DOHH2 (cell line): ENCODE measurements around the gene GHR.

ENCODE experiments used
- H3F3A ChIP-seq: fragments of 200-600 bp; sonication (generic), shearing (Covaris generic); 2 replicates; pipeline ENCODE4 v1.6.0; 2016; ENCODE audit warnings: antibody characterized with exemption, mild to moderate bottlenecking; ENCODE audit not compliant: control insufficient read depth, insufficient read depth
- H3K27ac ChIP-seq: fragments of 200-600 bp; sonication (generic); 2 replicates; pipeline ENCODE4 v1.5.1; 2014; ENCODE audit warnings: low read depth, mild to moderate bottlenecking, low read length, moderate library complexity
- H3K27me3 ChIP-seq: fragments of 200-600 bp; sonication (generic); 2 replicates; pipeline ENCODE4 v1.6.1; 2014; ENCODE audit warnings: mild to moderate bottlenecking, low read length, mixed read lengths; ENCODE audit not compliant: control insufficient read depth
- H3K36me3 ChIP-seq: fragments of 200-600 bp; sonication (generic); 2 replicates; pipeline ENCODE4 v1.6.1; 2014; ENCODE audit warnings: mild to moderate bottlenecking, low read length, moderate library complexity, mixed read lengths; ENCODE audit not compliant: control insufficient read depth
- H3K4me1 ChIP-seq: fragments of 200-600 bp; sonication (generic); 2 replicates; pipeline ENCODE4 v1.6.1; 2014; ENCODE audit warnings: mild to moderate bottlenecking, low read length, mixed read lengths; ENCODE audit not compliant: control insufficient read depth
- H3K4me2 ChIP-seq: fragments of 200-600 bp; sonication (generic); 2 replicates; pipeline ENCODE4 v1.6.0; 2014; ENCODE audit warnings: mild to moderate bottlenecking, low read length, moderate library complexity
- H3K4me3 ChIP-seq: fragments of 200-600 bp; sonication (generic); 2 replicates; pipeline ENCODE4 v1.5.1; 2014; ENCODE audit warnings: mild to moderate bottlenecking, low read length, mixed read lengths
- H3K79me2 ChIP-seq: fragments of 200-600 bp; sonication (generic); 2 replicates; pipeline ENCODE4 v1.6.1; 2014; ENCODE audit warnings: mild to moderate bottlenecking, low read length, mixed read lengths; ENCODE audit not compliant: control insufficient read depth
- H3K9me2 ChIP-seq: fragments of 200-600 bp; sonication (generic); replicated peaks from 2 replicates; pipeline ENCODE4 v1.6.1; 2014; ENCODE audit warnings: mild to moderate bottlenecking, low read length, mixed read lengths; ENCODE audit not compliant: control insufficient read depth
- H3K9me3 ChIP-seq: fragments of 200-600 bp; sonication (generic); 2 replicates; pipeline ENCODE4 v1.6.1; 2014; ENCODE audit warnings: antibody characterized with exemption, low read length, mixed read lengths; ENCODE audit not compliant: control insufficient read depth, insufficient read depth
- H4K20me1 ChIP-seq: fragments of 200-600 bp; sonication (generic); 2 replicates; pipeline ENCODE4 v1.6.0; 2014; ENCODE audit warnings: low read depth, mild to moderate bottlenecking, antibody characterized with exemption, low read length, moderate library complexity; ENCODE audit not compliant: control insufficient read depth, insufficient read depth
- EZH2phosphoT487 ChIP-seq: fragments of 200-600 bp; sonication (generic); IDR thresholded peaks from 2 replicates; pipeline ENCODE4 v1.6.1; 2017; ENCODE audit warnings: borderline replicate concordance, mild to moderate bottlenecking, antibody characterized with exemption, low read length, moderate library complexity, mixed read lengths
- TF ChIP-seq, protein P1 (sequence below): fragments of 200-600 bp; sonication (generic); IDR thresholded peaks from one replicate; pipeline ENCODE4 v1.5.1; 2014; ENCODE audit warnings: antibody characterized with exemption, mild to moderate bottlenecking, low read depth, low read length; ENCODE audit not compliant: poor library complexity, severe bottlenecking

GHR gene

GRCh38 chr5:42581845-42582244 is 158.6 kb downstream of the GHR start:
- Histone ChIP-seq H3F3A (no peaks in the 10 kb centered on the region), H3K36me3 (no peaks in the 10 kb centered on the region), H3K4me1 (no peaks in the 10 kb centered on the region), H3K79me2 (no peaks in the 10 kb centered on the region), H3K4me3 (no peak overlapping the region), H4K20me1 (no peaks in the 10 kb centered on the region), H3K9me3 (no peaks in the 10 kb centered on the region), H3K27me3 (peaks cover 12% of the 10 kb centered on the region), H3K27ac (no peak overlapping the region), H3K9me2 (no peaks in the 10 kb centered on the region), H3K4me2 (no peak overlapping the region)
- TF ChIP-seq, protein P1, sequence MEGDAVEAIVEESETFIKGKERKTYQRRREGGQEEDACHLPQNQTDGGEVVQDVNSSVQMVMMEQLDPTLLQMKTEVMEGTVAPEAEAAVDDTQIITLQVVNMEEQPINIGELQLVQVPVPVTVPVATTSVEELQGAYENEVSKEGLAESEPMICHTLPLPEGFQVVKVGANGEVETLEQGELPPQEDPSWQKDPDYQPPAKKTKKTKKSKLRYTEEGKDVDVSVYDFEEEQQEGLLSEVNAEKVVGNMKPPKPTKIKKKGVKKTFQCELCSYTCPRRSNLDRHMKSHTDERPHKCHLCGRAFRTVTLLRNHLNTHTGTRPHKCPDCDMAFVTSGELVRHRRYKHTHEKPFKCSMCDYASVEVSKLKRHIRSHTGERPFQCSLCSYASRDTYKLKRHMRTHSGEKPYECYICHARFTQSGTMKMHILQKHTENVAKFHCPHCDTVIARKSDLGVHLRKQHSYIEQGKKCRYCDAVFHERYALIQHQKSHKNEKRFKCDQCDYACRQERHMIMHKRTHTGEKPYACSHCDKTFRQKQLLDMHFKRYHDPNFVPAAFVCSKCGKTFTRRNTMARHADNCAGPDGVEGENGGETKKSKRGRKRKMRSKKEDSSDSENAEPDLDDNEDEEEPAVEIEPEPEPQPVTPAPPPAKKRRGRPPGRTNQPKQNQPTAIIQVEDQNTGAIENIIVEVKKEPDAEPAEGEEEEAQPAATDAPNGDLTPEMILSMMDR = no peak
- no peak for TF ChIP-seq EZH2phosphoT487

DNA sequence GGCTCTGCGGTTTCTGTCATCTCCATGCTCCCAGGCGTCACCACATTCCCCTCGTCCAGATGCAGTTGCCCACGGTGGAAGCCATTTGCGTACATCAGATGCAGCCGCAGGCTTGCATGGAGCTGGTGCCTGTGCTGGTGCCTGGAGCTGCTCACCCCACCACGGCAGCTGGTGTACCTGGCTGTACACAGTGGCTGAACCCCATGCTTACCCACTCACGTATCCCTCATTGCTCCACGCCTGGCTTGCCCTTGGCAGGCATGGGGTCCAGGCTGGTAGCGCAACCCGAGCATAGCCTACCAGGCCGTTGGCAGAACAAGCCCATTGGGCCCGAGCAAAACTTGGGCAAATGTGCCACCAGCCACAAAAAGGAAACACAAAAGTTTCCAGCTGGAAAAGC is 159.5 kb downstream of the GHR start:
- no peak for TF ChIP-seq EZH2phosphoT487
- TF ChIP-seq, protein P1 = no peak
- Histone ChIP-seq H3K36me3 (no peaks in the 10 kb centered on the region), H3K9me3 (no peaks in the 10 kb centered on the region), H3F3A (no peaks in the 10 kb centered on the region), H3K27ac (no peak overlapping the region), H3K9me2 (no peaks in the 10 kb centered on the region), H4K20me1 (no peaks in the 10 kb centered on the region), H3K4me1 (no peaks in the 10 kb centered on the region), H3K27me3 (peaks cover 7% of the 10 kb centered on the region), H3K4me2 (no peak overlapping the region), H3K4me3 (no peak overlapping the region), H3K79me2 (no peaks in the 10 kb centered on the region)

- H3K4me2 ChIP-seq = no peak overlapping the region
- no peaks in the 10 kb centered on the region for H3K9me3 ChIP-seq
- H4K20me1 ChIP-seq = no peaks in the 10 kb centered on the region
- no peaks in the 10 kb centered on the region for H3F3A ChIP-seq
- H3K27me3 ChIP-seq = peaks cover 7% of the 10 kb centered on the region
- H3K9me2 ChIP-seq = no peaks in the 10 kb centered on the region
- no peaks in the 10 kb centered on the region for H3K79me2 ChIP-seq
- no peaks in the 10 kb centered on the region for H3K36me3 ChIP-seq
- H3K4me3 ChIP-seq = no peak overlapping the region
- H3K4me1 ChIP-seq = no peaks in the 10 kb centered on the region
- no peak for TF ChIP-seq EZH2phosphoT487
- TF ChIP-seq, protein P1 = peak; percentile 89
- no peak overlapping the region for H3K27ac ChIP-seq
These were observed 160.1 kb downstream of the GHR start for GRCh38 chr5:42583322-42583721.

GRCh38 chr5:42586625-42587024 is 163.4 kb downstream of the GHR start:
- Histone ChIP-seq H4K20me1 (no peaks in the 10 kb centered on the region), H3K36me3 (no peaks in the 10 kb centered on the region), H3K79me2 (no peaks in the 10 kb centered on the region), H3K4me2 (no peak overlapping the region), H3K9me3 (no peaks in the 10 kb centered on the region), H3F3A (no peaks in the 10 kb centered on the region), H3K27ac (no peak overlapping the region), H3K4me1 (no peaks in the 10 kb centered on the region), H3K4me3 (no peak overlapping the region), H3K9me2 (no peaks in the 10 kb centered on the region), H3K27me3 (peaks cover 13% of the 10 kb centered on the region)
- no peak for TF ChIP-seq EZH2phosphoT487
- TF ChIP-seq, protein P1 = no peak
